HFFc6 (cell line): ENCODE results near the gene NEU4. TPM values are rescaled to one million over a fixed set of nuclear protein-coding genes. Genes with fewer than 3 reads are reported as not detected.

Source experiments
- DNase-seq: peaks from one replicate; pipeline ENCODE4 v3.0.0-alpha.2; 2018
- H3K27ac Mint-ChIP-seq: 2 replicates; pipeline ENCODE4 v1.8.0; 2020; ENCODE audit warnings: mild to moderate bottlenecking, mixed read lengths
- H3K27me3 Mint-ChIP-seq: 2 replicates; pipeline ENCODE4 v1.8.0; 2021; ENCODE audit warnings: mild to moderate bottlenecking, moderate library complexity, mixed read lengths; ENCODE audit not compliant: insufficient read depth
- H3K36me3 Mint-ChIP-seq: 2 replicates; pipeline ENCODE4 v1.8.0; 2021; ENCODE audit warnings: low read depth, mixed read lengths
- H3K4me1 Mint-ChIP-seq: 2 replicates; pipeline ENCODE4 v1.8.0; 2020; ENCODE audit warnings: low read depth, mixed read lengths
- H3K4me3 Mint-ChIP-seq: 2 replicates; pipeline ENCODE4 v1.8.0; 2020; ENCODE audit warnings: mild to moderate bottlenecking, moderate library complexity, mixed read lengths
- H3K9me3 Mint-ChIP-seq: 2 replicates; pipeline ENCODE4 v1.8.0; 2020; ENCODE audit warnings: mild to moderate bottlenecking, mixed read lengths
- total RNA-seq, 6 experiments: library from RNA; stranded (reverse); fragmentation: NEBNext Ultra II Directional; extraction: Animal tissue kit (Norgen Biotek cat#: 25700); gene quantifications; 2 replicates in 1 of 6; 3 replicates in 5 of 6; pipeline ENCODE4 v1.2.3, GENCODE V29; 2021
- TF ChIP-seq, protein P1 (sequence below): fragments of 200-600 bp; sonication (generic); IDR thresholded peaks from 2 replicates; pipeline ENCODE4 v1.5.0; 2021; ENCODE audit warnings: antibody characterized with exemption, mild to moderate bottlenecking

NEU4 gene
- total RNA-seq, 6 experiments from 2014 or later = 0.08 TPM; not detected in 5

DNA sequence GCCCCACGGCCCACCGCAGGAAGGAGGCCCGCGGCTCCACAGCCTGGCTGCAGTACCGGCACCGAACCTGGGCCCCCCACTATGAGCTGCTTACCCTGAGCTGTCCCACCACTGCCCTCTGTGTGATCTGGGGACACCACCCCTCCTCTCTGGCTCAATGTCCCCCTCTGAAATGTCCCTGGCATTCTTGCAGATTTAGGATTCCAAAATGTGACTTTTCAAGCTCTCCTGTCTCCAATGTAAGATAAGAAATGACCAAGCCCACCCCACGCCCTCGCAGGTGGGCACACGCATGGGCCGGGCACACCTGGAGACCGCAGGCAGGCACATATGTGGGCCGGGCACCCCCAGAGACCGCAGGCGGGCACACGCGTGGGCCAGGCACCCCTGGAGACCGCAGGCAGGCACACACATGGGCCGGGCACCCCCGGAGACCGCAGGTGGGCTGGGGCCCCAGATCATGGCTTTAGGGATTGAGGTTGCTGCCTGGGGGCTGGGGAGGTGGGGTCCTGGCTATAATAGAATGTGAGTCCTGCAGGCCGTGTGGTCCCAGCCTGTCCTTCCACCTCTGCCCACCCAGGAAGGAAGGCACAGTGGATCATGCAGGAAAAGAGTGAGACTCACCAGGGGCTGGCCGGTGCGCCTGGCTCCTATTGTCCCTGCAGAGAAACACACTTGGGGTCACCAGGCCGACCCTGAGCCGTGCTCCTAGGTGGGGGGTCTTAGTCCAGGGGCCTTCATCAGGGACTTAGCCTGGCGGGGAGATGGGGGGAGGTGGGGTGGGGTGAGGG lies 42.5 kb downstream of the NEU4 start:
- no peak overlapping the region for H3K27ac Mint-ChIP-seq
- TF ChIP-seq, protein P1, sequence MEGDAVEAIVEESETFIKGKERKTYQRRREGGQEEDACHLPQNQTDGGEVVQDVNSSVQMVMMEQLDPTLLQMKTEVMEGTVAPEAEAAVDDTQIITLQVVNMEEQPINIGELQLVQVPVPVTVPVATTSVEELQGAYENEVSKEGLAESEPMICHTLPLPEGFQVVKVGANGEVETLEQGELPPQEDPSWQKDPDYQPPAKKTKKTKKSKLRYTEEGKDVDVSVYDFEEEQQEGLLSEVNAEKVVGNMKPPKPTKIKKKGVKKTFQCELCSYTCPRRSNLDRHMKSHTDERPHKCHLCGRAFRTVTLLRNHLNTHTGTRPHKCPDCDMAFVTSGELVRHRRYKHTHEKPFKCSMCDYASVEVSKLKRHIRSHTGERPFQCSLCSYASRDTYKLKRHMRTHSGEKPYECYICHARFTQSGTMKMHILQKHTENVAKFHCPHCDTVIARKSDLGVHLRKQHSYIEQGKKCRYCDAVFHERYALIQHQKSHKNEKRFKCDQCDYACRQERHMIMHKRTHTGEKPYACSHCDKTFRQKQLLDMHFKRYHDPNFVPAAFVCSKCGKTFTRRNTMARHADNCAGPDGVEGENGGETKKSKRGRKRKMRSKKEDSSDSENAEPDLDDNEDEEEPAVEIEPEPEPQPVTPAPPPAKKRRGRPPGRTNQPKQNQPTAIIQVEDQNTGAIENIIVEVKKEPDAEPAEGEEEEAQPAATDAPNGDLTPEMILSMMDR = no peak
- no peak for DNase-seq
- no peaks in the 10 kb centered on the region for H3K9me3 Mint-ChIP-seq
- peaks cover 10% of the 10 kb centered on the region for H3K27me3 Mint-ChIP-seq
- H3K36me3 Mint-ChIP-seq = no peaks in the 10 kb centered on the region
- H3K4me3 Mint-ChIP-seq = no peak overlapping the region
- H3K4me1 Mint-ChIP-seq = no peaks in the 10 kb centered on the region

DNA sequence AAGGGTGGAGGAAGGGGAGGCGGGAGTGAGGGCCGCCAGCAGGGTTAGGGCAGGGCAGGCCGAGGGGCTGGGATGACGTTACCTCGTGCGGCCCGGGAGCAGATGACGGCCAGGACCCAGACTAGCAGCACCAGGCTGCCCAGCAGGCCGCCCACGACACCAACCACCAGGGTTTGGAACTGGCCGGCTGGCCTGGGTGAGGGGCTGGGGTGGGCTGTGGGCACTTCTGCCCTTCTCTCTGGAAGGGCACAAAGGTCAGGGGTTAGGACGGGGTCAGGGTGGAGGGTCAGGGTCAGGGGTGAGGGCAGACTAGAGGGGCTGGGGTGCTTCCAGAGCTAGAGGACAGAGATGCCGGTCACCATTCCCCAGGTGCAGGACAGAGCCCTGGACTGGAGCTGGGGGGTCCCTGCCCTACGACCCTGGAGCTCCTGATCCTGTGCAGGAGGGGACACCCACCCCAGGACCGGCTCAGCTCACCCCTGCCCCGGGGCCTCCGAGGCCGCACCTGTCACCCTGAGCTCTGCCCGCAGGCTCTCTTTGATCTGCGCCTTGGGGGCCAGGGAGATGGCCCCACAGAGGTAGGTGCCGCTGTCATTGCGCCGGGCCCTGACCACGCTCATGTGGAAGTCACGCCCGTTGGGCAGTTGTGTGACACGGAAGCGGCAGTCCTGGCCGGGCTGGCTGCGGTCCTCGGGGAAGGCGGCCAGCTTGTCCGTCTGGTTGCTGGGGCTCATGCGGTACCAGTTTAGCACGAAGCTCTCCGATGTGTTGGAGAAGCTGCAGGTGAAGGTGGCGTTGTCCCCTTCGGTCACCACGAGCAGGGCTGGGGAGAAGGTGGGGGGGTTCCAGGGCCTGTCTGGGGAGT lies 43.4 kb downstream of the NEU4 start:
- no peak overlapping the region for H3K4me3 Mint-ChIP-seq
- no peaks in the 10 kb centered on the region for H3K4me1 Mint-ChIP-seq
- H3K27ac Mint-ChIP-seq = no peak overlapping the region
- TF ChIP-seq, protein P1 = no peak
- H3K27me3 Mint-ChIP-seq = peaks cover 9% of the 10 kb centered on the region
- no peaks in the 10 kb centered on the region for H3K36me3 Mint-ChIP-seq
- DNase-seq = no peak
- H3K9me3 Mint-ChIP-seq = no peaks in the 10 kb centered on the region

DNA sequence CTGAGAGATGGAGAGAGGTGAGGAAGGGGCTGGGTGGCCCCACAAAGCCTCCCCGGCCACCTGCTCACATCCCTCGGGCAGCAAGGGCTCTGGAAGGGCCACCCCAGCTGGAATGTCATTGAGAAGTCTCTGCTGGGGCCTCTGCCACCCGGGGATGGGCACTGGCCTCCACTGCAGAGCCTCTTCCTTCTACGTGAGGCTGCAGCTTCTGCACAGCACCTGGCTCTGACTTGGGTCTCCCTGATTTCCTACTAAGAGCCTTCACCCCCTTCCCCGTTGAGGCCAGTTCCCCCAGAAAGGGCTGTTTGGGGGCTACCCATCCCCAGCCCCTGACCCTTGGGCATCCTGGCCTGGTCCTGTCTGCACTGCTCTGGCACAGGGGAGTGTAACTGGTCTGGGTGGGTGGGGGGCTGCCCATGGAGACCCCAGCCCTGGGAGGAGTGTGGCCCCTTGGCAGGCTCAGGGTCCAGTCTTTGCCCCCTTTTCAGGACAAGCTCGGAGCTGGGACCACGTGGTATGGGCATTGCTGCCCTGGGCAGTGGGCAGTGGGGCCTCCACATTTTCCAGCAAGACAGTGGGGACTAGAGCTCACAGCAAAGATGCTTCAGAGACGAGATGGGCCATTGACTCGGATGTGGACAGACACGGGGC lies 44.1 kb downstream of the NEU4 start:
- Mint-ChIP-seq H3K4me3 (no peak overlapping the region), H3K4me1 (no peaks in the 10 kb centered on the region), H3K27ac (no peak overlapping the region), H3K36me3 (no peaks in the 10 kb centered on the region), H3K27me3 (peaks cover 9% of the 10 kb centered on the region), H3K9me3 (no peaks in the 10 kb centered on the region)
- TF ChIP-seq, protein P1 = no peak
- no peak for DNase-seq

DNA sequence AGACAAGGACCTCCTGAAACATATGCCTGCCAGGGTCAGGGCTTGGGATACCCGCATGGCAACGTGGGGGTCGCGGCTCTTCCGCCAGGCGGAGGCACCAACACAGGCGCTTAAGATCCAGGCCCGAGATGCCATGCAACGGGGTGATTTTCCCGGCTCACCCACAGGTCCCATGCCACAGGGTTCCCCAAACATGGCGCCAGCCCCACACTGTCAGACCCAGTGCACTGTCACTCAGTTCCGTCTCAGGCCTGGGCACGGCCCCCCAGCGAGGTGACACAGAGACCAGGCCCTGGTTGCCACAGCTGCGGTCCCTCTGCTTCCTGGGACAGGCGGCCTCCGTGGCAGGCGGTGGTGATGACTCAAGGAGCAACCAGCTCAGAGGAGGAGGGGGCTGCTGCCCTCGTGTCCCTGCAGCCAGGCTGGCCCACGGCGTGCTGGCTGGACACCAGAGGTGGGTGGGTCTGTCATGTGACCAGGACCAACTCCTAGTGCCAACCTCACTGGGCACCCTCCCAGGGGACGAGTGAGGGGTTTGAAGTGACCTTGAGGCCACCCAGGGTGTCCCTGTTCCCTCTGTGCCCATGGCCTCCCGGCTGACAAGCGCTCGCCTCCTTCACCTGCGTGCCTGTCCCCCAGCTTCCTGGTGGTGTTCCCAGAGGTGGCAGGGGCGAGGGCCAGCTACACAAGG lies 44.8 kb downstream of the NEU4 start:
- no peak for DNase-seq
- Mint-ChIP-seq H3K27ac (no peak overlapping the region), H3K9me3 (no peaks in the 10 kb centered on the region)

More for the DNA sequence above, 44.8 kb downstream of the NEU4 start:
- Mint-ChIP-seq H3K27me3 (peaks cover 6% of the 10 kb centered on the region), H3K4me3 (no peak overlapping the region), H3K36me3 (no peaks in the 10 kb centered on the region), H3K4me1 (no peaks in the 10 kb centered on the region)
- TF ChIP-seq, protein P1 = no peak
